KOPT-K1 (cell line): Measurements from ENCODE around the gene FLT1.

Source experiments
- H3K27ac ChIP-seq: fragments of 200-600 bp; sonication (generic); 2 replicates; pipeline ENCODE4 v1.5.1; 2016; ENCODE audit warnings: antibody characterized with exemption, mild to moderate bottlenecking, low read depth, low read length; ENCODE audit not compliant: poor library complexity, severe bottlenecking
- H3K36me3 ChIP-seq: fragments of 200-600 bp; sonication (generic); 2 replicates; pipeline ENCODE4 v1.5.1; 2017; ENCODE audit warnings: antibody characterized with exemption, mild to moderate bottlenecking, low read length, moderate library complexity; ENCODE audit not compliant: insufficient read depth
- H3K9me3 ChIP-seq: fragments of 200-600 bp; sonication (generic); 2 replicates; pipeline ENCODE4 v1.5.1; 2017; ENCODE audit warnings: antibody characterized with exemption, low read length, mild to moderate bottlenecking; ENCODE audit not compliant: insufficient read depth, poor library complexity, severe bottlenecking

Gene FLT1

GRCh38 chr13:28337166-28338005, 157.5 kb downstream of the FLT1 start:
- no peak overlapping the region for H3K27ac ChIP-seq
- H3K9me3 ChIP-seq, result no peaks in the 10 kb centered on the region
- H3K36me3 ChIP-seq, result no peaks in the 10 kb centered on the region

GRCh38 chr13:28336193-28336657, 158.7 kb downstream of the FLT1 start:
- Histone ChIP-seq H3K27ac (no peak overlapping the region), H3K36me3 (no peaks in the 10 kb centered on the region), H3K9me3 (no peaks in the 10 kb centered on the region)

GRCh38 chr13:28333204-28333881, 161.6 kb downstream of the FLT1 start:
- no peak overlapping the region for H3K27ac ChIP-seq
- H3K36me3 ChIP-seq, result no peaks in the 10 kb centered on the region
- no peaks in the 10 kb centered on the region for H3K9me3 ChIP-seq

GRCh38 chr13:28329395-28330158, 165.4 kb downstream of the FLT1 start:
- Histone ChIP-seq H3K9me3 (no peaks in the 10 kb centered on the region), H3K36me3 (no peaks in the 10 kb centered on the region), H3K27ac (no peak overlapping the region)

GRCh38 chr13:28328271-28328607, 166.7 kb downstream of the FLT1 start:
- Histone ChIP-seq H3K27ac (no peak overlapping the region), H3K9me3 (no peaks in the 10 kb centered on the region), H3K36me3 (no peaks in the 10 kb centered on the region)

- no peaks in the 10 kb centered on the region for H3K9me3 ChIP-seq
- H3K36me3 ChIP-seq, result no peaks in the 10 kb centered on the region
- H3K27ac ChIP-seq, result no peak overlapping the region
Observed at GRCh38 chr13:28327373-28328270, 167.3 kb downstream of the FLT1 start.

- no peaks in the 10 kb centered on the region for H3K9me3 ChIP-seq
- H3K36me3 ChIP-seq, result no peaks in the 10 kb centered on the region
- H3K27ac ChIP-seq, result no peak overlapping the region
Observed at GRCh38 chr13:28326056-28326455, 168.9 kb downstream of the FLT1 start.

GRCh38 chr13:28325022-28325421, 169.9 kb downstream of the FLT1 start:
- Histone ChIP-seq H3K27ac (no peak overlapping the region), H3K9me3 (no peaks in the 10 kb centered on the region), H3K36me3 (no peaks in the 10 kb centered on the region)

GRCh38 chr13:28324181-28324789, 170.6 kb downstream of the FLT1 start:
- Histone ChIP-seq H3K9me3 (no peaks in the 10 kb centered on the region), H3K27ac (no peak overlapping the region), H3K36me3 (no peaks in the 10 kb centered on the region)

- H3K9me3 ChIP-seq, result no peaks in the 10 kb centered on the region
Observed at GRCh38 chr13:28322256-28322905, 172.5 kb downstream of the FLT1 start.

GRCh38 chr13:28321756-28322155, 173.2 kb downstream of the FLT1 start:
- no peaks in the 10 kb centered on the region for H3K9me3 ChIP-seq
- no peaks in the 10 kb centered on the region for H3K36me3 ChIP-seq
- no peak overlapping the region for H3K27ac ChIP-seq

More at GRCh38 chr13:28322256-28322905, 172.5 kb downstream of the FLT1 start:
- H3K36me3 ChIP-seq, result no peaks in the 10 kb centered on the region
- H3K27ac ChIP-seq, result no peak overlapping the region

GRCh38 chr13:28320884-28321574, 173.9 kb downstream of the FLT1 start:
- no peaks in the 10 kb centered on the region for H3K36me3 ChIP-seq
- no peaks in the 10 kb centered on the region for H3K9me3 ChIP-seq
- no peak overlapping the region for H3K27ac ChIP-seq

- H3K27ac ChIP-seq, result no peak overlapping the region
- H3K36me3 ChIP-seq, result no peaks in the 10 kb centered on the region
- H3K9me3 ChIP-seq, result no peaks in the 10 kb centered on the region
Observed at GRCh38 chr13:28320209-28320608, 174.7 kb downstream of the FLT1 start.
